ENCODE results near the gene CAND2. TPM values are rescaled to one million over a fixed set of nuclear protein-coding genes. Genes with fewer than 3 reads are reported as not detected.

The CAND2 gene
- polyA plus RNA-seq, 1 of the 3 experiments (the other 2 are of a cell fraction): 1.5 TPM

GRCh38 chr3:12764171-12764776 is 32.2 kb upstream of the CAND2 start:
- H3F3A ChIP-seq (replicated peaks; ENCODE audit: insufficient read depth): peaks cover 2% of the 10 kb centered on the region
- ChIA-PET POLR2A (no interaction called here), CTCF (interaction anchor here (1.2 to 1.4 kb wide), 2 partner anchors 10 to 127 kb away, joined by 4 to 5 read pairs; no protein-coding TSS in a partner anchor)
- no peak overlapping the region for H3K9ac ChIP-seq
- H3K4me1 ChIP-seq (ENCODE audit: control insufficient read depth in 1 of 2, insufficient read depth in 2 of 2, low read depth in 1 of 2, low read length in 1 of 2): no peaks in the 10 kb centered on the region; a peak in 1 of 4 replicates
- DNase-seq: no peak
- no peak overlapping the region for H3K4me2 ChIP-seq
- H2AFZ ChIP-seq (ENCODE audit: low read depth): no peak overlapping the region
- H3K27me3 ChIP-seq (ENCODE audit: insufficient read depth): no peaks in the 10 kb centered on the region
- no peak overlapping the region for H3K27ac ChIP-seq (ENCODE audit: low read depth in 2 of 2, low read length in 1 of 2)
- no peaks in the 10 kb centered on the region for H3K9me3 ChIP-seq
- no peak overlapping the region for H3K4me3 ChIP-seq (ENCODE audit: low read depth in 2 of 2, low read length in 1 of 2)
- H3K9me2 ChIP-seq: no peaks in the 10 kb centered on the region
- no peak for TF ChIP-seq FOSL2 (IDR thresholded peaks at IDR 0.05; ENCODE audit: borderline replicate concordance, low read depth)
- TF ChIP-seq, protein P1, sequence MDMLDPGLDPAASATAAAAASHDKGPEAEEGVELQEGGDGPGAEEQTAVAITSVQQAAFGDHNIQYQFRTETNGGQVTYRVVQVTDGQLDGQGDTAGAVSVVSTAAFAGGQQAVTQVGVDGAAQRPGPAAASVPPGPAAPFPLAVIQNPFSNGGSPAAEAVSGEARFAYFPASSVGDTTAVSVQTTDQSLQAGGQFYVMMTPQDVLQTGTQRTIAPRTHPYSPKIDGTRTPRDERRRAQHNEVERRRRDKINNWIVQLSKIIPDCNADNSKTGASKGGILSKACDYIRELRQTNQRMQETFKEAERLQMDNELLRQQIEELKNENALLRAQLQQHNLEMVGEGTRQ (IDR thresholded peaks at IDR 0.05; ENCODE audit: borderline replicate concordance, low read depth, low read length): no peak
- no peak for TF ChIP-seq PBX3 (IDR thresholded peaks at IDR 0.05)
- no peak for TF ChIP-seq YY1 (IDR thresholded peaks at IDR 0.05; ENCODE audit: low read depth)
- no peak for TF ChIP-seq FOXM1 (IDR thresholded peaks at IDR 0.05; ENCODE audit: low read depth)
- no peaks in the 10 kb centered on the region for H4K20me1 ChIP-seq (ENCODE audit: insufficient read depth)
- no peaks in the 10 kb centered on the region for H3K79me2 ChIP-seq (ENCODE audit: insufficient read depth)
- no peaks in the 10 kb centered on the region for H3K36me3 ChIP-seq (replicated peaks in 1 of 2; ENCODE audit: control insufficient read depth in 1 of 2, insufficient read depth in 2 of 2, low read length in 1 of 2)
- 61% methylated on average over 8 of the region's 8 CpGs for WGBS (ENCODE audit: low lambda C conversion rate)

GRCh38 chr3:12766541-12766940 is 29.9 kb upstream of the CAND2 start:
- H3K79me2 ChIP-seq (ENCODE audit: insufficient read depth): no peaks in the 10 kb centered on the region
- ChIA-PET CTCF (no interaction called here), POLR2A (no interaction called here)
- no peak for DNase-seq
- H3K4me2 ChIP-seq: no peak overlapping the region
- H3K9ac ChIP-seq: no peak overlapping the region
- 84% methylated on average over 6 of the region's 6 CpGs for WGBS (ENCODE audit: low lambda C conversion rate)
- H3K4me3 ChIP-seq (ENCODE audit: low read depth in 2 of 2, low read length in 1 of 2): no peak overlapping the region
- no peaks in the 10 kb centered on the region; a peak in 1 of 4 replicates for H3K4me1 ChIP-seq (ENCODE audit: control insufficient read depth in 1 of 2, insufficient read depth in 2 of 2, low read depth in 1 of 2, low read length in 1 of 2)
- H3K27me3 ChIP-seq (ENCODE audit: insufficient read depth): no peaks in the 10 kb centered on the region
- H3K36me3 ChIP-seq (replicated peaks in 1 of 2; ENCODE audit: control insufficient read depth in 1 of 2, insufficient read depth in 2 of 2, low read length in 1 of 2): no peaks in the 10 kb centered on the region
- H3K9me2 ChIP-seq: no peaks in the 10 kb centered on the region
- TF ChIP-seq ELF1 (IDR thresholded peaks at IDR 0.05): no peak
- TF ChIP-seq, protein P2, sequence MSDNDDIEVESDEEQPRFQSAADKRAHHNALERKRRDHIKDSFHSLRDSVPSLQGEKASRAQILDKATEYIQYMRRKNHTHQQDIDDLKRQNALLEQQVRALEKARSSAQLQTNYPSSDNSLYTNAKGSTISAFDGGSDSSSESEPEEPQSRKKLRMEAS (IDR thresholded peaks at IDR 0.05; ENCODE audit: low read depth): no peak
- H3K9me3 ChIP-seq: no peaks in the 10 kb centered on the region
- no peak overlapping the region for H3K27ac ChIP-seq (ENCODE audit: low read depth in 2 of 2, low read length in 1 of 2)
- no peaks in the 10 kb centered on the region for H4K20me1 ChIP-seq (ENCODE audit: insufficient read depth)
- peaks cover 2% of the 10 kb centered on the region for H3F3A ChIP-seq (replicated peaks; ENCODE audit: insufficient read depth)
- no peak overlapping the region for H2AFZ ChIP-seq (ENCODE audit: low read depth)
